H9 (cell line): ENCODE results near the gene IDH3B. TPM values are rescaled to one million over a fixed set of nuclear protein-coding genes. Genes with fewer than 3 reads are reported as not detected.

ENCODE experiments used
- DNase-seq: peaks from one replicate; pipeline ENCODE4 v3.0.0-alpha.2; 2017
- H2AFZ ChIP-seq: one replicate; pipeline ENCODE4 v1.6.1; 2013; ENCODE audit warnings: mild to moderate bottlenecking, low read length, control low read depth, moderate library complexity
- H2AK5ac ChIP-seq: 2 replicates; pipeline ENCODE4 v1.6.1; 2013; ENCODE audit warnings: low read length, control low read depth, mixed read lengths; ENCODE audit not compliant: insufficient read length
- H2BK120ac ChIP-seq: one replicate; pipeline ENCODE4 v1.6.1; 2013; ENCODE audit warnings: low read depth, mild to moderate bottlenecking, low read length, control low read depth, inconsistent platforms; ENCODE audit not compliant: poor library complexity, severe bottlenecking
- H2BK12ac ChIP-seq: 2 replicates; pipeline ENCODE4 v1.6.1; 2013; ENCODE audit warnings: low read length, control low read depth, mixed read lengths, low read depth; ENCODE audit not compliant: insufficient read length
- H2BK15ac ChIP-seq: 2 replicates; pipeline ENCODE4 v1.6.1; 2013; ENCODE audit warnings: low read depth, low read length, control low read depth
- H2BK20ac ChIP-seq: one replicate; pipeline ENCODE4 v1.6.1; 2013; ENCODE audit warnings: low read depth, mild to moderate bottlenecking, low read length, control low read depth, inconsistent platforms; ENCODE audit not compliant: poor library complexity, severe bottlenecking
- H2BK5ac ChIP-seq: 2 replicates; pipeline ENCODE4 v1.6.1; 2013; ENCODE audit warnings: low read length, control low read depth, mixed read lengths; ENCODE audit not compliant: insufficient read length
- H3K14ac ChIP-seq: 2 replicates; pipeline ENCODE4 v1.6.1; 2013; ENCODE audit warnings: low read length, control low read depth; ENCODE audit not compliant: insufficient read depth
- H3K18ac ChIP-seq: 2 replicates; pipeline ENCODE4 v1.6.1; 2013; ENCODE audit warnings: low read depth, mild to moderate bottlenecking, mixed read lengths, low read length, control low read depth; ENCODE audit not compliant: insufficient read length
- H3K23ac ChIP-seq: 2 replicates; pipeline ENCODE4 v1.6.1; 2013; ENCODE audit warnings: low read length, control low read depth, mixed read lengths, low read depth; ENCODE audit not compliant: insufficient read length
- H3K23me2 ChIP-seq: 2 replicates; pipeline ENCODE4 v1.6.1; 2013; ENCODE audit warnings: low read depth, mild to moderate bottlenecking, mixed read lengths, low read length, control low read depth; ENCODE audit not compliant: insufficient read length, poor library complexity, severe bottlenecking
- H3K27ac ChIP-seq: 2 replicates; pipeline ENCODE4 v1.5.1; 2013; ENCODE audit warnings: low read length, control low read depth, mixed read lengths, low read depth; ENCODE audit not compliant: insufficient read length
- H3K27me3 ChIP-seq: 2 replicates; pipeline ENCODE4 v1.6.1; 2013; ENCODE audit warnings: low read length, control low read depth, inconsistent platforms; ENCODE audit not compliant: insufficient read depth
- H3K4ac ChIP-seq: 2 replicates; pipeline ENCODE4 v1.6.1; 2013; ENCODE audit warnings: low read depth, mild to moderate bottlenecking, control low read depth, inconsistent platforms, low read length, moderate library complexity
- H3K4me1 ChIP-seq: 2 replicates; pipeline ENCODE4 v1.6.1; 2013; ENCODE audit warnings: low read length, control low read depth, inconsistent platforms; ENCODE audit not compliant: insufficient read depth
- H3K4me2 ChIP-seq: 2 replicates; pipeline ENCODE4 v1.6.1; 2013; ENCODE audit warnings: low read length, control low read depth, mixed read lengths; ENCODE audit not compliant: insufficient read length, insufficient read depth
- H3K56ac ChIP-seq: 2 replicates; pipeline ENCODE4 v1.6.1; 2013; ENCODE audit warnings: low read depth, mild to moderate bottlenecking, mixed read lengths, low read length, control low read depth; ENCODE audit not compliant: insufficient read length
- H3K79me1 ChIP-seq: 2 replicates; pipeline ENCODE4 v1.6.1; 2013; ENCODE audit warnings: low read depth, mild to moderate bottlenecking, moderate library complexity, low read length, control low read depth, inconsistent platforms; ENCODE audit not compliant: insufficient read depth, poor library complexity, severe bottlenecking
- H3K79me2 ChIP-seq: 2 replicates; pipeline ENCODE4 v1.6.1; 2013; ENCODE audit warnings: low read length, control low read depth, inconsistent platforms; ENCODE audit not compliant: insufficient read depth
- H3K9ac ChIP-seq: 2 replicates; pipeline ENCODE4 v1.6.1; 2013; ENCODE audit warnings: low read length, control low read depth, mixed read lengths; ENCODE audit not compliant: insufficient read length; ENCODE audit errors: extremely low read depth
- H3K9me3 ChIP-seq: one replicate; pipeline ENCODE4 v1.6.1; 2013; ENCODE audit warnings: low read depth, low read length, inconsistent platforms; ENCODE audit not compliant: control insufficient read depth
- H3T11ph ChIP-seq: one replicate; pipeline ENCODE4 v1.6.1; 2013; ENCODE audit warnings: mild to moderate bottlenecking, low read length, control low read depth, inconsistent platforms
- H4K20me1 ChIP-seq: one replicate; pipeline ENCODE4 v1.6.1; 2013; ENCODE audit not compliant: control insufficient read depth, insufficient read length, insufficient read depth
- H4K5ac ChIP-seq: 2 replicates; pipeline ENCODE4 v1.6.1; 2013; ENCODE audit warnings: low read depth, mild to moderate bottlenecking, mixed read lengths, low read length, control low read depth; ENCODE audit not compliant: insufficient read length
- H4K8ac ChIP-seq: replicated peaks from 2 replicates; pipeline ENCODE4 v1.6.1; 2013; ENCODE audit warnings: low read length, control low read depth, mixed read lengths, low read depth; ENCODE audit not compliant: insufficient read length
- H4K91ac ChIP-seq: 2 replicates; pipeline ENCODE4 v1.6.1; 2013; ENCODE audit warnings: low read depth, mild to moderate bottlenecking, moderate library complexity, mixed read lengths, low read length, control low read depth; ENCODE audit not compliant: insufficient read length
- H3K27ac Mint-ChIP-seq, 3 experiments: 2 replicates in 2 of 3; 3 replicates in 1 of 3; pipeline ENCODE4 v1.8.0; 2020 to 2021; ENCODE audit warnings: mixed read lengths in 3 of 3, mild to moderate bottlenecking in 1 of 3, moderate library complexity in 1 of 3
- H3K27me3 Mint-ChIP-seq: 2 replicates; pipeline ENCODE4 v1.8.0; 2021; ENCODE audit warnings: low read depth, mild to moderate bottlenecking, moderate library complexity, mixed read lengths
- H3K36me3 Mint-ChIP-seq, 3 experiments: 2 replicates in 2 of 3; 3 replicates in 1 of 3; pipeline ENCODE4 v1.8.0; 2020 to 2021; ENCODE audit warnings: low read depth in 3 of 3, mixed read lengths in 3 of 3; ENCODE audit not compliant: insufficient read depth in 1 of 3
- H3K4me1 Mint-ChIP-seq, 2 experiments: 2 replicates each; pipeline ENCODE4 v1.8.0; 2020; ENCODE audit warnings: mixed read lengths in 2 of 2
- H3K4me3 Mint-ChIP-seq, 2 experiments: 2 replicates in 1 of 2; 3 replicates in 1 of 2; pipeline ENCODE4 v1.8.0; 2020 to 2021; ENCODE audit warnings: mild to moderate bottlenecking in 2 of 2, mixed read lengths in 2 of 2, moderate library complexity in 1 of 2
- H3K9me3 Mint-ChIP-seq, 2 experiments: 2 replicates in 1 of 2; 3 replicates in 1 of 2; pipeline ENCODE4 v1.8.0; 2020; ENCODE audit warnings: mild to moderate bottlenecking in 2 of 2, mixed read lengths in 2 of 2, moderate library complexity in 1 of 2
- CTCF ChIP-seq: fragments of 200-600 bp; sonication (generic); conservative IDR thresholded peaks from 3 replicates; pipeline ENCODE4 v1.8.0; 2021; ENCODE audit warnings: antibody characterized with exemption, mild to moderate bottlenecking
- WGBS: extraction: QIAGEN DNeasy Blood & Tissue Kit; methylation state at CpG from one replicate; pipeline ENCODE4 v1.1.7; 2013; ENCODE audit warnings: missing lambda C conversion rate, low lambda C conversion rate, mixed read lengths; ENCODE audit not compliant: insufficient read length; ENCODE audit errors: extremely low coverage; 5-methylcytosine and 5-hydroxymethylcytosine counted together
- total RNA-seq: library from RNA; stranded (reverse); gene quantifications from 2 replicates; pipeline ENCODE4 v1.2.1, GENCODE V29; 2021

The IDH3B gene
- total RNA-seq, 1 experiment from 2014 or later: 114 TPM

GRCh38 chr20:2688041-2688591, 24.1 kb upstream of the IDH3B start:
- Histone ChIP-seq H3K18ac (no peak overlapping the region), H4K5ac (no peak overlapping the region), H3K9me3 (no peaks in the 10 kb centered on the region), H2BK120ac (no peak overlapping the region), H2AK5ac (no peak overlapping the region), H3K27ac (no peak overlapping the region), H3K4ac (no peak overlapping the region), H4K20me1 (peaks cover 4% of the 10 kb centered on the region), H3K27me3 (peaks cover 31% of the 10 kb centered on the region), H3K14ac (no peak overlapping the region), H3K23ac (no peak overlapping the region), H3T11ph (no peak overlapping the region), H3K56ac (no peak overlapping the region), H3K9ac (no peak overlapping the region), H3K79me1 (no peaks in the 10 kb centered on the region), H2AFZ (no peak overlapping the region), H2BK5ac (no peak overlapping the region), H4K8ac (no peak overlapping the region), H3K23me2 (peaks cover 4% of the 10 kb centered on the region), H2BK15ac (no peak overlapping the region), H4K91ac (no peak overlapping the region), H3K79me2 (no peaks in the 10 kb centered on the region), H3K4me2 (peak overlapping the region; percentile 53), H3K4me1 (no peaks in the 10 kb centered on the region), H2BK20ac (no peak overlapping the region), H2BK12ac (no peak overlapping the region)
- peak overlapping the region; percentile 37 to 53; a peak in 2 of 5 replicates for H3K4me3 Mint-ChIP-seq
- H3K36me3 Mint-ChIP-seq: peaks cover 0 to 5% (median 0%) of the 10 kb centered on the region in 3 experiments; a peak in 2 of 7 replicates
- no CpG with 5 or more reads among the region's 18 CpGs for whole genome bisulfite sequencing
- peaks cover 9 to 19% of the 10 kb centered on the region in 2 experiments for H3K4me1 Mint-ChIP-seq
- peaks cover 87% of the 10 kb centered on the region for H3K27me3 Mint-ChIP-seq
- no peak overlapping the region for H3K27ac Mint-ChIP-seq
- H3K9me3 Mint-ChIP-seq: peaks cover 2 to 3% of the 10 kb centered on the region in 2 experiments; a peak in 4 of 5 replicates
- DNase-seq: peak; percentile 76
- TF ChIP-seq CTCF: peak; percentile 97
